ENCODE results near the gene UROC1. TPM values are rescaled to one million over a fixed set of nuclear protein-coding genes. Genes with fewer than 3 reads are reported as not detected.

Gene UROC1
- total and polyA plus RNA-seq, 2 of the 13 experiments (the other 11 are each of a cell fraction or from before 2014, with no cell fraction given) = 0.71 to 1.3 TPM

GRCh38 chr3:126558336-126559071 is 40.9 kb upstream of the UROC1 start, which contains the start of gene C3orf22:
Gene C3orf22, minus strand, starts transcription at chr3:126558932. Its CDS starts 5,542 bp downstream, at chr3:126553390.
- H3K79me2 ChIP-seq (ENCODE audit: insufficient read depth, low read length) = no peaks in the 10 kb centered on the region
- POLR2A ChIA-PET = no interaction called here

GRCh38 chr3:126557761-126558160 is 40.2 kb upstream of the UROC1 start:
- WGBS (ENCODE audit: low lambda C conversion rate) = 14% methylated on average over 4 of the region's 6 CpGs
- CTCF ChIA-PET (ENCODE audit: low intra/inter-chr PET ratio, low total read pairs) = no interaction called here
- no peak overlapping the region for H2AFZ ChIP-seq (ENCODE audit: low read length)
- no peak overlapping the region for H3K4me2 ChIP-seq (ENCODE audit: low read depth, low read length)
- FAIRE-seq (no peak), DNase-seq (ENCODE audit: low spot score) (no peak), ATAC-seq (peak; percentile 22)
- H3K4me3 ChIP-seq (replicated peaks in 1 of 3; ENCODE audit: insufficient read depth in 1 of 3, low read depth in 2 of 3, low read length in 3 of 3) = no peak overlapping the region
- H3K27me3 ChIP-seq (ENCODE audit: control insufficient read depth in 1 of 2, insufficient read depth in 2 of 2, low read length in 2 of 2) = peaks cover 7 to 31% of the 10 kb centered on the region in 2 experiments; a peak in 4 of 5 replicates
- no peak overlapping the region for H3K9ac ChIP-seq (ENCODE audit: insufficient read depth, low read depth, low read length)
- no peaks in the 10 kb centered on the region for H3K9me3 ChIP-seq (ENCODE audit: low read length)
- no peaks in the 10 kb centered on the region for H3K36me3 ChIP-seq (replicated peaks in 1 of 2; ENCODE audit: control insufficient read depth in 1 of 2, insufficient read depth in 2 of 2, low read length in 2 of 2)
- H3K79me2 ChIP-seq (ENCODE audit: insufficient read depth, low read length) = no peaks in the 10 kb centered on the region
- TF ChIP-seq SIN3B (IDR thresholded peaks at IDR 0.05; ENCODE audit: low read length) (no peak), ZNF383 (CRISPR knock-in tag; IDR thresholded peaks at IDR 0.05; ENCODE audit: borderline replicate concordance) (no peak), ATRX (CRISPR knock-in tag; IDR thresholded peaks at IDR 0.05; ENCODE audit: borderline replicate concordance) (no peak), ZNF143 (CRISPR knock-in tag; IDR thresholded peaks at IDR 0.05) (no peak), RBM22 (optimal IDR thresholded peaks at IDR 0.05; ENCODE audit: low read length) (no peak), ZNF430 (CRISPR knock-in tag; IDR thresholded peaks at IDR 0.05) (no peak)
- TF ChIP-seq, protein P1, sequence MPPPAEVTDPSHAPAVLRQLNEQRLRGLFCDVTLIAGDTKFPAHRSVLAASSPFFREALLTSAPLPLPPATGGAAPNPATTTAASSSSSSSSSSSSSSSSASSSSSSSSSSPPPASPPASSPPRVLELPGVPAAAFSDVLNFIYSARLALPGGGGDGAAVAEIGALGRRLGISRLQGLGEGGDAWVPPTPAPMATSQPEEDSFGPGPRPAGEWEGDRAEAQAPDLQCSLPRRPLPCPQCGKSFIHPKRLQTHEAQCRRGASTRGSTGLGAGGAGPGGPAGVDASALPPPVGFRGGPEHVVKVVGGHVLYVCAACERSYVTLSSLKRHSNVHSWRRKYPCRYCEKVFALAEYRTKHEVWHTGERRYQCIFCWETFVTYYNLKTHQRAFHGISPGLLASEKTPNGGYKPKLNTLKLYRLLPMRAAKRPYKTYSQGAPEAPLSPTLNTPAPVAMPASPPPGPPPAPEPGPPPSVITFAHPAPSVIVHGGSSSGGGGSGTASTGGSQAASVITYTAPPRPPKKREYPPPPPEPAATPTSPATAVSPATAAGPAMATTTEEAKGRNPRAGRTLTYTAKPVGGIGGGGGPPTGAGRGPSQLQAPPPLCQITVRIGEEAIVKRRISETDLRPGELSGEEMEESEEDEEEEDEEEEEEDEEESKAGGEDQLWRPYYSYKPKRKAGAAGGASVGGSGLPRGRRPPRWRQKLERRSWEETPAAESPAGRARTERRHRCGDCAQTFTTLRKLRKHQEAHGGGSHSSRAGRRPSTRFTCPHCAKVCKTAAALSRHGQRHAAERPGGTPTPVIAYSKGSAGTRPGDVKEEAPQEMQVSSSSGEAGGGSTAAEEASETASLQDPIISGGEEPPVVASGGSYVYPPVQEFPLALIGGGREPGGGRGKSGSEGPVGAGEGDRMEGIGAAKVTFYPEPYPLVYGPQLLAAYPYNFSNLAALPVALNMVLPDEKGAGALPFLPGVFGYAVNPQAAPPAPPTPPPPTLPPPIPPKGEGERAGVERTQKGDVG (CRISPR knock-in tag; IDR thresholded peaks at IDR 0.05; ENCODE audit: borderline replicate concordance) = no peak
- TF ChIP-seq, protein P2, sequence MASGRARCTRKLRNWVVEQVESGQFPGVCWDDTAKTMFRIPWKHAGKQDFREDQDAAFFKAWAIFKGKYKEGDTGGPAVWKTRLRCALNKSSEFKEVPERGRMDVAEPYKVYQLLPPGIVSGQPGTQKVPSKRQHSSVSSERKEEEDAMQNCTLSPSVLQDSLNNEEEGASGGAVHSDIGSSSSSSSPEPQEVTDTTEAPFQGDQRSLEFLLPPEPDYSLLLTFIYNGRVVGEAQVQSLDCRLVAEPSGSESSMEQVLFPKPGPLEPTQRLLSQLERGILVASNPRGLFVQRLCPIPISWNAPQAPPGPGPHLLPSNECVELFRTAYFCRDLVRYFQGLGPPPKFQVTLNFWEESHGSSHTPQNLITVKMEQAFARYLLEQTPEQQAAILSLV (CRISPR knock-in tag; IDR thresholded peaks at IDR 0.05; ENCODE audit: borderline replicate concordance) = no peak
- H3K4me1 ChIP-seq (ENCODE audit: insufficient read depth, low read length) = no peaks in the 10 kb centered on the region
- intact Hi-C loops (cut with micrococcal nuclease; ENCODE audit: unreplicated experiment) (loop anchor here (10.0 kb wide), 2 partner anchors 63 to 917 kb away; no protein-coding TSS in a partner anchor), in situ Hi-C loops (cut with HindIII; ENCODE audit: extremely low pct_ligation_motif_present, low pct_unique_long_range_greater_than_20kb) (no loop called here)
- no peaks in the 10 kb centered on the region for H4K20me1 ChIP-seq (ENCODE audit: insufficient read depth, low read length)
- POLR2A ChIA-PET = no interaction called here
- no TSS peak for BruUV-seq (replicated peaks)
- no peak overlapping the region for H3K27ac ChIP-seq (ENCODE audit: extremely low read length, insufficient read depth, low read length)

More at GRCh38 chr3:126558336-126559071, 40.9 kb upstream of the UROC1 start, which contains the start of gene C3orf22:
- H3K27ac ChIP-seq (ENCODE audit: extremely low read length, insufficient read depth, low read length) = no peak within 1 kb of the TSS
- H2AFZ ChIP-seq (ENCODE audit: low read length) = no peak within 1 kb of the TSS
- in situ Hi-C loops (cut with HindIII; ENCODE audit: extremely low pct_ligation_motif_present, low pct_unique_long_range_greater_than_20kb) = no loop called here
- TF ChIP-seq TBX3 (IDR thresholded peaks at IDR 0.05; ENCODE audit: borderline replicate concordance) = no peak
- peak; percentile 28; the same call in 1 of the 2 replicates for TF ChIP-seq CREB1 (IDR thresholded peaks at IDR 0.05)
- TF ChIP-seq CREB1 (CRISPR knock-in tag; IDR thresholded peaks at IDR 0.05) = no peak
- no peak for TF ChIP-seq SIX1 (CRISPR knock-in tag; IDR thresholded peaks at IDR 0.05; ENCODE audit: borderline replicate concordance)
- no peak for TF ChIP-seq KAT7 (CRISPR knock-in tag; IDR thresholded peaks at IDR 0.05; ENCODE audit: borderline replicate concordance)
- H3K4me3 ChIP-seq (replicated peaks in 1 of 3; ENCODE audit: insufficient read depth in 1 of 3, low read depth in 2 of 3, low read length in 3 of 3) = no peak within 1 kb of the TSS
- DNase-seq (ENCODE audit: low spot score) (no peak), FAIRE-seq (no peak), ATAC-seq (no peak; the same call in 2 of the 3 replicates)
- intact Hi-C loops (cut with micrococcal nuclease; ENCODE audit: unreplicated experiment) = loop anchor here (10.0 kb wide), 2 partner anchors 64 to 916 kb away; no protein-coding TSS in a partner anchor
- CTCF ChIA-PET (ENCODE audit: low intra/inter-chr PET ratio, low total read pairs) = no interaction called here
- H3K9ac ChIP-seq (ENCODE audit: insufficient read depth, low read depth, low read length) = no peak within 1 kb of the TSS
- 23% methylated on average over 5 of the region's 9 CpGs for WGBS (ENCODE audit: low lambda C conversion rate)
- no peaks in the 10 kb centered on the region for H3K9me3 ChIP-seq (ENCODE audit: low read length)
- no peak within 1 kb of the TSS for H3K4me2 ChIP-seq (ENCODE audit: low read depth, low read length)
- no peaks in the 10 kb centered on the region for H3K36me3 ChIP-seq (replicated peaks in 1 of 2; ENCODE audit: control insufficient read depth in 1 of 2, insufficient read depth in 2 of 2, low read length in 2 of 2)
- H3K4me1 ChIP-seq (ENCODE audit: insufficient read depth, low read length) = no peaks in the 10 kb centered on the region
- no TSS peak for BruUV-seq (replicated peaks)
- no peaks in the 10 kb centered on the region for H4K20me1 ChIP-seq (ENCODE audit: insufficient read depth, low read length)
- peaks cover 6 to 29% of the 10 kb centered on the region in 2 experiments; a peak in 4 of 5 replicates for H3K27me3 ChIP-seq (ENCODE audit: control insufficient read depth in 1 of 2, insufficient read depth in 2 of 2, low read length in 2 of 2)
